ENCODE data around the gene PLEKHA1. TPM values are rescaled to one million over a fixed set of nuclear protein-coding genes. Genes with fewer than 3 reads are reported as not detected.

Gene PLEKHA1
- total and polyA plus RNA-seq, 12 donors, result 8.3 to 22.3 (median 13.1) TPM

DNA sequence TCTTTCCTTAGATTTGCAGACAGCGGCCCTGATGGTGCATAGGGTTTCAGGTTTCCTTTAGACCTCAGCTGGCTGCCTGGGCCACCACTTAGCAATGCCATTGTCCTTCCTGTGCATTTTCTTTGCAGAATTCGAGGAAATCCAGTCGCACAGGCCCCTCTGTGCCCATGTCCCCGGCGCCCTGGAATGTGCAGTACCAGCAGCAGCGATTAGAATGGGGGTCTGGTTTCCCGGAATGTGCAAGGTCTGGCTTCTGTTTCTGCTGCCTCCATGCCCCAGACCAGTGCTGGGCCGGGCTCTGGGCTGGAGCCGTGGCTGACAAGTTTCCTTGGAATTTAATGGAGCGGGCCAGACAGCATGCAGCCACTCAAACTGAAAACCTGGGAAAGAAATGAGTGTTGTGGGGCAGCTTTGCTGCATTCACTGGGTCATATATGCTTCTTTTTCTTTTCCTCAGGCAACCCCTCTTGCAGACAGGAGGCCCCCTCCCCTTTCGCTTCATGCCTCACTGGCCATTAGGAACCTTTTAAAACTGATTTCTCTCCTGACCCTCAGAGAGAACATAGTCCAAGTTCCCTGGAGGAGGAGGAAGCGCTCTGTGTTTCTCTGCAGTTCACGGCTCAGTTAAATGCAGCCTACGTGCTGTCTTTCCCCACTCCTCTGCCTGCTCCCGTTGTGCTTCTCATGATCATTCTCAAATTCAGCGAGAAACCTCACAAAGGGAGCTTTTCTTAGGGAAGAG, 101.3 kb downstream of the PLEKHA1 start:
- no peaks in the 10 kb centered on the region for H3K9me3 ChIP-seq (replicated peaks in 1 of 3)
- peaks cover 10 to 21% of the 10 kb centered on the region in 2 donors for H3K4me1 ChIP-seq (replicated peaks in 1 of 2)
- H3K36me3 ChIP-seq (replicated peaks in 1 of 2), result no peaks in the 10 kb centered on the region
- 81 to 86% (median 84%) methylated on average over 16 of the region's 16 CpGs for WGBS, 4 donors
- no peak for DNase-seq
- intact Hi-C loops (cut with DNase I), result no loop called here
- TF ChIP-seq POLR2A (IDR thresholded peaks at IDR 0.05), result no peak
- TF ChIP-seq, protein P1, sequence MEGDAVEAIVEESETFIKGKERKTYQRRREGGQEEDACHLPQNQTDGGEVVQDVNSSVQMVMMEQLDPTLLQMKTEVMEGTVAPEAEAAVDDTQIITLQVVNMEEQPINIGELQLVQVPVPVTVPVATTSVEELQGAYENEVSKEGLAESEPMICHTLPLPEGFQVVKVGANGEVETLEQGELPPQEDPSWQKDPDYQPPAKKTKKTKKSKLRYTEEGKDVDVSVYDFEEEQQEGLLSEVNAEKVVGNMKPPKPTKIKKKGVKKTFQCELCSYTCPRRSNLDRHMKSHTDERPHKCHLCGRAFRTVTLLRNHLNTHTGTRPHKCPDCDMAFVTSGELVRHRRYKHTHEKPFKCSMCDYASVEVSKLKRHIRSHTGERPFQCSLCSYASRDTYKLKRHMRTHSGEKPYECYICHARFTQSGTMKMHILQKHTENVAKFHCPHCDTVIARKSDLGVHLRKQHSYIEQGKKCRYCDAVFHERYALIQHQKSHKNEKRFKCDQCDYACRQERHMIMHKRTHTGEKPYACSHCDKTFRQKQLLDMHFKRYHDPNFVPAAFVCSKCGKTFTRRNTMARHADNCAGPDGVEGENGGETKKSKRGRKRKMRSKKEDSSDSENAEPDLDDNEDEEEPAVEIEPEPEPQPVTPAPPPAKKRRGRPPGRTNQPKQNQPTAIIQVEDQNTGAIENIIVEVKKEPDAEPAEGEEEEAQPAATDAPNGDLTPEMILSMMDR (IDR thresholded peaks at IDR 0.05), result no peak
- peak overlapping the region in 1 of 5 donors; percentile 14 for H3K27ac ChIP-seq
- H3K27me3 ChIP-seq, result no peaks in the 10 kb centered on the region
- no peak overlapping the region for H3K4me3 ChIP-seq

DNA sequence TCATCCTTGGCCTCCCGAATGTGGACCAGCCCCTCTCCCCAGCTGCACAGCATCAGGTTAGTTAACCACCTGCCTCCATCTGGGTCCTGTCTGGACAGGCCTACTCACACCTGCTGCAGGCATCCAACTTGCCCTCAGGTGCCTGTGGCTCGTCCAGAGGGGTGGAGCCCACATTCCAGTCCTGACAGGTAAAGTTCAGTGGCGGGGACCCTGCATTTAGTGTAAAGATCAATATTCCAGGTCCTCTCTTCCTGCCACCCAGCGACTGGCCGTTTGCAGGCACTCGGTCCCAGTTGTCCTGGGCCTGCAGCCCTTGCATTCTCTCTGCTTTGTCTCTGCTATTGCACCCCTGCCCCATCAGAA, 101.8 kb downstream of the PLEKHA1 start:
- WGBS, 4 donors, result 86 to 95% (median 93%) methylated on average over 5 to 6 of the region's 6 CpGs
- Histone ChIP-seq H3K27me3 (no peaks in the 10 kb centered on the region), H3K9me3 (replicated peaks in 1 of 3) (no peaks in the 10 kb centered on the region), H3K27ac (peak overlapping the region in 1 of 5 donors; percentile 14), H3K4me3 (no peak overlapping the region), H3K36me3 (replicated peaks in 1 of 2) (no peaks in the 10 kb centered on the region), H3K4me1 (replicated peaks in 1 of 2) (peaks cover 10 to 21% of the 10 kb centered on the region in 2 donors)
- no peak for DNase-seq
- intact Hi-C loops (cut with DNase I), result no loop called here
- TF ChIP-seq POLR2A (IDR thresholded peaks at IDR 0.05), result no peak
- TF ChIP-seq, protein P1 (IDR thresholded peaks at IDR 0.05), result no peak

DNA sequence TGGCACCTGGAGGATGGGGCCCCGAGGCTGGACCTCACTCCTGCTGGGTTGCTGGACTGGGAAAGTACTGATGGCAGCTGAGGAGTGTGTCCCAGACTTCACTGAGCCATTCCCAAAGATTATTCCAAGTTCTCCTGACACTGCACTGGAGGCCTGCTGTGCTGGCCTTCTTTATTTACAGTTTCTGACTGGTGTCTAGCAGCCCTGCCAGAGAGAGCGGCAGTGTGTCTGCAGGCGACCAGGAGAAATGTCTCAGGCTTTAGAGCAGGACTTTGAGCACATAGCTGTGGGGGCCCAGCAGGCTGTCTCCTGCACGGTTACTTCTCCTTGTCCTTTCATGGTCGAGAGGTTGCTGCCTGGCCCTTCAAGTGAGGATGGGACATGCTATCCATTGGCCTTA, 102.9 kb downstream of the PLEKHA1 start:
- TF ChIP-seq, protein P1 (IDR thresholded peaks at IDR 0.05), result no peak
- no peak for TF ChIP-seq POLR2A (IDR thresholded peaks at IDR 0.05)
- Histone ChIP-seq H3K27ac (no peak overlapping the region), H3K4me1 (replicated peaks in 1 of 2) (peaks cover 10 to 21% of the 10 kb centered on the region in 2 donors), H3K27me3 (no peaks in the 10 kb centered on the region), H3K4me3 (no peak overlapping the region), H3K36me3 (replicated peaks in 1 of 2) (no peaks in the 10 kb centered on the region), H3K9me3 (replicated peaks in 1 of 3) (no peaks in the 10 kb centered on the region)
- intact Hi-C loops (cut with DNase I), result no loop called here
- DNase-seq, result peak in 1 of 7 donors; percentile 1
- 93 to 96% (median 94%) methylated on average over 5 of the region's 5 CpGs for WGBS, 4 donors

DNA sequence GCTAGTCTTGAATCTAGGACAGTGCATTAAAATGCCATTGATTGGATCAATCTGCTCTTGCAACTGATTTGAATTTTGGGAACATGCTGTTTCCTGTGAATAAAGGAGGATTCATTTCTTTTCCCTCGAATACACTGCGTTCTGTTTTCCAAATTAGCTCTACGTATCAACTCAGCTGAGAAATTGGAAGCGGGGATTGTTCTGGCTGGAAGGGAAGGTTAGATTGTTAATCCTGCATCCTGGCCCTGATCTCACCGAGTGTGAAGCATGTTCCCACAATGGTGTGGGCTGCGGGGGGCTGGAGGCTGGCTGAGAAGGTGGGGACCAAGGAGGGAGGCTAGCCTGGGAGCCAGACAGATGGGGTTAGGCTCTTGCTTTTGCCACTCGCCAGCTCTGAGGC, 104.5 kb downstream of the PLEKHA1 start:
- no peaks in the 10 kb centered on the region for H3K27me3 ChIP-seq
- peak overlapping the region in 1 of 5 donors; percentile 12 for H3K27ac ChIP-seq
- H3K36me3 ChIP-seq (replicated peaks in 1 of 2), result no peaks in the 10 kb centered on the region
- no peaks in the 10 kb centered on the region for H3K9me3 ChIP-seq (replicated peaks in 1 of 3)
- peaks cover 10 to 18% of the 10 kb centered on the region in 2 donors for H3K4me1 ChIP-seq (replicated peaks in 1 of 2)
- intact Hi-C loops (cut with DNase I), result no loop called here
- 83 to 86% (median 85%) methylated on average over 7 of the region's 7 CpGs for WGBS, 4 donors
- TF ChIP-seq POLR2A (IDR thresholded peaks at IDR 0.05), result no peak
- TF ChIP-seq, protein P1 (IDR thresholded peaks at IDR 0.05), result no peak
- H3K4me3 ChIP-seq, result no peak overlapping the region
- no peak for DNase-seq

All from adrenal gland (tissue), 12 donors.